Lower leg skin (tissue), 4 donors: Measurements from ENCODE around the gene SYT1. TPM values are rescaled to one million over a fixed set of nuclear protein-coding genes. Genes with fewer than 3 reads are reported as not detected.

Experiments
- DNase-seq, 2 donors: peaks; one replicate each; pipeline ENCODE4 v3.0.0-alpha.2; 2019; ENCODE audit warnings: low spot score in 2 of 2
- H3K4me3 ChIP-seq: fragments of 200-600 bp; sonication (generic); 2 replicates; pipeline ENCODE4 v1.5.1; 2017; ENCODE audit warnings: mild to moderate bottlenecking, low read depth; ENCODE audit not compliant: poor library complexity, severe bottlenecking
- POLR2A ChIP-seq, 2 donors: fragments of 450-650 bp; IDR thresholded peaks; one replicate each; pipeline ENCODE4 v1.6.1; 2016 to 2017; ENCODE audit warnings: antibody characterized with exemption in 2 of 2, mild to moderate bottlenecking in 1 of 2, moderate library complexity in 1 of 2
- WGBS, 2 donors: methylation state at CpG; one replicate each; pipeline ENCODE4 v1.1.5; 2018; 5-methylcytosine and 5-hydroxymethylcytosine counted together
- intact Hi-C: fragments of 100-400 bp; cut with DNase I; formaldehyde crosslinking; loops from one replicate; pipeline ENCODE4 v1.15.0; 2023; ENCODE audit warnings: low total_unique reads
- total RNA-seq, 4 donors: library from RNA; depleted of rRNA; stranded (reverse); fragments of >200 nt; gene quantifications; one replicate each; pipeline ENCODE4 v1.1.0, GENCODE V29; 2016
- TF ChIP-seq, protein P1 (sequence below), 3 donors: fragments of 450-650 bp; IDR thresholded peaks; one replicate each; pipeline ENCODE4 v1.5.1; 2016; ENCODE audit warnings: antibody characterized with exemption in 3 of 3, mild to moderate bottlenecking in 3 of 3, moderate library complexity in 2 of 3

Gene SYT1
- total RNA-seq, 4 donors from 2014 or later, result 0.15 to 0.49 (median 0.29) TPM

DNA sequence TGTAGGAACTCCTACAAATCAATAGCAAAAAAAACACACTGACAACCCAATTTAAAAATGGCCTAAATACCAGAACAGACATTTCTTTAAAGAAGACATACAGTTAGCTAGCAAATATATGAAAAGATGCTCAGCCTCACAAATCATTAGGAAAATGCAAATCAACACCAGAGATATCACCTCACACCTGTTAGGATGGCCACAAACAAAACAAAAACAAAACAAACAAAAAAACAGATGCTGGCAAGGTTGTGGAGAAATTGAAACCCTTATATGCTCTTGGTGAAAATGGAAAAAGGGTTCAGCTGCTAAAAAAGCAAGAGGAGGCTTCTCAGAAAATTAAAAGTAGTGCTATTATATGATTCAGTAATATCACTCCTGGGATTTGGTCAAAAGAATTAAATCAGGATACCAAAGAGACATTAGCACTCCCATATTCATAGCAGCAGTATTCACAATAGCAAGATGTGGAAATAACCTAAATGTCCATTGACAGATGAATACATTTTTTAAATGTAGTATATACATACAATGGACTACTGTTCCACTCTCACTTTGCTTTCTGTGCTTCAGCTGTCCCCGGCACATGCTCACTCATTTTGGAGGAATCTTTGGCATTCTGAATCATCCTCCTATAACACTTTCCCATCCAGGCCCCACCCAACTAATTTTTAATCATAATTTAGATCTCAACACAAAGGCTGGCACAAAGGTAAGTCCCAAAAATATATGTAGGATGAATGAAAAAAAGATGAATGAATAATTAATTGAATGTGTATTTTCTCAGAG lies 99.1 kb downstream of the SYT1 start:
- TF ChIP-seq, protein P1, sequence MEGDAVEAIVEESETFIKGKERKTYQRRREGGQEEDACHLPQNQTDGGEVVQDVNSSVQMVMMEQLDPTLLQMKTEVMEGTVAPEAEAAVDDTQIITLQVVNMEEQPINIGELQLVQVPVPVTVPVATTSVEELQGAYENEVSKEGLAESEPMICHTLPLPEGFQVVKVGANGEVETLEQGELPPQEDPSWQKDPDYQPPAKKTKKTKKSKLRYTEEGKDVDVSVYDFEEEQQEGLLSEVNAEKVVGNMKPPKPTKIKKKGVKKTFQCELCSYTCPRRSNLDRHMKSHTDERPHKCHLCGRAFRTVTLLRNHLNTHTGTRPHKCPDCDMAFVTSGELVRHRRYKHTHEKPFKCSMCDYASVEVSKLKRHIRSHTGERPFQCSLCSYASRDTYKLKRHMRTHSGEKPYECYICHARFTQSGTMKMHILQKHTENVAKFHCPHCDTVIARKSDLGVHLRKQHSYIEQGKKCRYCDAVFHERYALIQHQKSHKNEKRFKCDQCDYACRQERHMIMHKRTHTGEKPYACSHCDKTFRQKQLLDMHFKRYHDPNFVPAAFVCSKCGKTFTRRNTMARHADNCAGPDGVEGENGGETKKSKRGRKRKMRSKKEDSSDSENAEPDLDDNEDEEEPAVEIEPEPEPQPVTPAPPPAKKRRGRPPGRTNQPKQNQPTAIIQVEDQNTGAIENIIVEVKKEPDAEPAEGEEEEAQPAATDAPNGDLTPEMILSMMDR (IDR thresholded peaks at IDR 0.05), result no peak
- TF ChIP-seq POLR2A (IDR thresholded peaks at IDR 0.05), result no peak
- 38 to 54% methylated on average over 1 of the region's 1 CpG for WGBS, 2 donors
- no peak overlapping the region for H3K4me3 ChIP-seq
- no peak for DNase-seq
- intact Hi-C loops, result no loop called here

DNA sequence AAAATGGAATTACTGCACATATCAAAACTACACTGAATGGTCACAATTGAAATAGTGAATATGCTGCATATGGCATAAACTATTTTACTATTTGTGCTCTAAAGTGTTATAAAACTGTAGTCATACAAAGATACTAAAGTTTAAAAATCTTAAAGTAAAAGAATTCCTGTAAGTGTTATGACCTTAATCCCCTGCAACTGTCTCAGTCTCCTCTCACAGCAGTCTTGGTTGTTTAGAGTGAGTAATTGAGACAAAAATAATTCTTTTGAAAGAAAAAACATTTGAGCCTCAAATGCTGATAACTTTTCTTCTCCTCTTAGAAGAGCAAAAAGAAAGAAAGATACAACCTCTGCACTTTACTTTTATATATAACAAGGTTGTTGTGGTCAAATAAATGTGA lies 99.9 kb downstream of the SYT1 start:
- DNase-seq, result no peak
- intact Hi-C loops, result no loop called here

DNA sequence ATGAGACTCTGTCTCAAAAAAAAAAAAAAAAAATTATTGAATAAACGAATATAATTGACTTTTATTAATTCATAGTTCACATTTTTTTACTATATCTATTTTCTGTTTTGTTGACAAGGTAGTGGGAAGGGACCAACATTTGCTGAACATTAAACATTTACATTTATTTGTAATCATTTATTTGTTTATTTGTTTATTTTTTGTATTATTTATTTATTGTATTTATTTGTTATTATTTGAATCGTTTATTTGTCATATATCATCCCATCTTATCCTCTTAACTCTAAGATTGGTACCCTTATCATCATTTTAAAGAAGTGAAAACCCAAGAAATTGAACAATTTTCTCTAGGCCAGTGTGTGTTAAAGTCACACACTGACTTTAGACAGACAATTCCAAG lies 101.5 kb downstream of the SYT1 start:
- no peak overlapping the region for H3K4me3 ChIP-seq
- intact Hi-C loops, result no loop called here
- DNase-seq, result no peak
- 80 to 83% methylated on average over 2 of the region's 2 CpGs for WGBS, 2 donors
- TF ChIP-seq POLR2A (IDR thresholded peaks at IDR 0.05), result no peak
- TF ChIP-seq, protein P1 (IDR thresholded peaks at IDR 0.05), result no peak

More for the DNA sequence above, 99.9 kb downstream of the SYT1 start:
- H3K4me3 ChIP-seq, result no peak overlapping the region
- TF ChIP-seq, protein P1 (IDR thresholded peaks at IDR 0.05), result no peak
- TF ChIP-seq POLR2A (IDR thresholded peaks at IDR 0.05), result no peak

DNA sequence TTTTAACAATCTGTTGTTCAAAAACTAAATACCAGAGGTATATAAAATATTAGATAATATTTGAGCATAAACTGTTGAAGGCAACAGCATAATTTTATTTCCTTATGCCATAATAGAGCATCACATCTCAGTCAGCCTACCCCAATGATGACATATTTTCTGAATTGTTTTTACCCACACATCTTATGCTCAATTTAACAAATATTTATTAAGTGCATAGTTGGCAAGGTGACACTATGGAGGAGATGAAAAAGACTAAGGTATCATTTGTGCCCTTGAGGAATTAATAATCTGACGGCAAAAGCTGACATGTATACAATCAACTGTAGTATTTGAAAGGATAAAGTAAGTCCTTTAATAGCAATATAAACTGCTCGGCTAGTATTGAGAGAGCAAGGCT lies 102.4 kb downstream of the SYT1 start:
- DNase-seq, result no peak
- H3K4me3 ChIP-seq, result no peak overlapping the region
- intact Hi-C loops, result no loop called here
- TF ChIP-seq, protein P1 (IDR thresholded peaks at IDR 0.05), result no peak
- no peak for TF ChIP-seq POLR2A (IDR thresholded peaks at IDR 0.05)
- WGBS, 2 donors, result 51 to 69% methylated on average over 2 of the region's 2 CpGs

DNA sequence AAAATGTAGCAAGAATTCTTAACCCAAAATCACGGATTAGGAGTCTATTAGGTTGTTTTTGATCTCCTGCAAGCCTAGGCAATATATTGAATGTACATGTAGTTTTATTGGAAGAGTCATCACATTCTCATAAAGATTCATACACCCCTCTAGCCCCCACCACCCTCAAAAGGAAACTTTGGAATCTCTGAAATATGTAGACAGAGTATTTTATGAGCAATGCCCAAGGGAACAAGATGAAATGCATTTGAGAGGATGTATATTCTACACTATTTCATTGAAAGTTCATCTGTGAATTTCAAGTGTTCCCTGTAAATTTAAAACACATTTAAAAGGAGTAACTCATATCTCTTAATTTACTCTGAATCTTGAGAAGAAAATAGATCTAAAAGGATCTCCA lies 103.7 kb downstream of the SYT1 start:
- 36 to 41% methylated on average over 1 of the region's 1 CpG for WGBS, 2 donors
- TF ChIP-seq, protein P1 (IDR thresholded peaks at IDR 0.05), result no peak
- no peak for TF ChIP-seq POLR2A (IDR thresholded peaks at IDR 0.05)
- intact Hi-C loops, result no loop called here

DNA sequence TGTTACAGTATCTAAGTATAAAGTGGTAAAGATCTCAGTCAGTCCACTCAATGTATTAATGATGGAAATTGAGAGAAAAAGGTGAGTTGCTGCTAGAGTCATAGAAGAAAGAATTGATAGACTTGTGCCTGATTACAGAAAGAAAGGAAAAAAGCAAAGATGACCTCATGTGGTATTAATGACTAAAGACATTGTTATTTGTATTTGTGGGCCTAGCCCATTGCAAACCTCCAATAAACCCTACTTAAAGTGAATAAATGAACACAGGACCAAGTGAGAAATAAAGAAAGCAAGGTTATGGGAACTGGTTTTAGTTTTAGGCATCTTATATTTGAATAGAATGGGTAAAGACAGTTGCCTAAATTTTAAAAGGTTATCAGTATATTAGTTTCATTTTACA lies 105.5 kb downstream of the SYT1 start:
- H3K4me3 ChIP-seq, result no peak overlapping the region
- TF ChIP-seq POLR2A (IDR thresholded peaks at IDR 0.05), result no peak
- TF ChIP-seq, protein P1 (IDR thresholded peaks at IDR 0.05), result no peak
- no peak for DNase-seq
- intact Hi-C loops, result no loop called here

More for the DNA sequence above, 103.7 kb downstream of the SYT1 start:
- no peak for DNase-seq
- H3K4me3 ChIP-seq, result no peak overlapping the region
